ENCODE data around the gene IFNAR2.

IFNAR2 gene

DNA sequence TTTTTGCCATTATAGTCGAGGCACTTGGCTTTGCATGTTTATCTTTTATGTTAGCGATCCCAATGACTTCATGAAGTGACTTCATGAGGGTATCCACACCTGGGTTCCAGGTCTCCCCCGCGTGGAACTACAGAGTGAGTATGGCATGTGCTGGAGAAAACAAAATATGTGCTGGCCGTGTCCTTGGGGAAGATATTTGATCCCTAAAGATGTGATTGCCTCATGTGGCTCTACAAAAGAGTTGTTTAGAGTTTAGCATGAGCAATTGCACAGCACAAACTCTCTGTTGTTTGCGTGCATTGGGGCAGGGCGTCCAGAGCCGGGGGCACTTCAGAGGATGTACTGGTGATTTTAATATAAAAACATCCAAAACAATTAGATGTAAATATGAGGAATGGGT, 41.2 kb downstream of the IFNAR2 start:
- no peak for DNase-seq

DNA sequence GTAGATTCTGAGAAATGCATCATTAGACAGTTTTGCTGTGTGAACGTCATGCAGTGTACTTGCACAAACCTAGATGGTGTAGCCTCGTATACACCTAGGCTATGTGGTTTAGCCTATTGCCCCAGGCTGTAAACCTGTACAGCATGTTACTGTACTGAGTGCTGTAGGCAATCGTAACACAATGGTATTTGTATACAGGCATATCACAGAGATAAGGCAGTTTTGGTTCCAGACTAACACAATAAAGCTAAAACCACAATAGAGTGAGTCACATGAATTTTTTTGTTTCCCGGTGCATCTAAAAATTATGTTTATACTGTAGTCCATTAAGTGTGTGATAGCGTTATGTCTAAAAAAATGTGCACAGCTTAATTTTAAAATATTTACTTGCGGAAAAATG, 43.3 kb downstream of the IFNAR2 start:
- no peak for DNase-seq

DNA sequence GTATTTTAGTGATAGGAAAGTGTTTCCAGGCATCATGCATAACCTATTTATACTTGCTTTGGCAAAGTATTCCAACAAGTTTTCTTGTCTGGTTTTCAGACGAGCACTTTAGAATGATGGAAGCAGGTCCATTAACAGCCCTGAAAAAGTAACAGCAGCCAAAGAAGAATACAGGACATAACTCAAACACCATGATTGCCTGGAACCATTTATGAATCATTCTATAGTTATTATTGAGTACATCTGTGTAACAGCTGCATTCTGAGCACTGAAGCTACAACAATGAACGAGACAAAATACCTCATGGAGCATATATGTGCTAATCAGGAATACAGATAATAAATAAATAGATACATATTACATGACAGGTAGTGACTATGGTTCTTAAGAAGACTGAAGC, 49.0 kb downstream of the IFNAR2 start:
- DNase-seq = no peak

DNA sequence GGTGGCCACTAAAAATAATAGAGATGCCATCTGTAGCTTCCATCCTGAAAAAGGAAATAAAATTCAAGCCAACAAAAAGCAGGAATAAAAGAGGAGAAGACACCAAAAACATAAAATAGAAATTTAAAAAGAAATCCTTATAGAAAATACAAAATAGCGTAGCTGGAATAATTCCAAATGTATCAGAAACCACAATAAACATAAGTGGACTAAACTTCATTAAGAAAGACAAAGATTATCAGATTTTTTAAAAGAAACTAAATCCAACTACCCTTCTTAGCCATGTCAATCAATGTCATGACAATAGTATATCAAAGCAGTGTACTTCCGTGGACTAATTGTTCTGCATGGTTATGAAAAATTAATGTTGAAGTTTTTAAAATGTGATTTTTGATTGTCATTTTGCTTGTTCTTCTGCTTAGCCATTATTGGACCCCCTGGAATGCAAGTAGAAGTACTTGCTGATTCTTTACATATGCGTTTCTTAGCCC, 49.6 kb downstream of the IFNAR2 start:
- no peak for DNase-seq
